GM21576 (cell line): Measurements from ENCODE around the gene MRPL55.
"Not testable (repeated sequence)": the region's sequence is repeated elsewhere in the genome, so short reads cannot be mapped to it uniquely, and the experiment has no call there.

Source experiments
- ATAC-seq: cut with Tn5 transposase; IDR thresholded peaks from one replicate; pipeline ENCODE4 v1.9.1; 2021; ENCODE audit warnings: mild to moderate bottlenecking, moderate library complexity; ENCODE audit not compliant: unreplicated experiment

MRPL55 gene

GRCh38 chr1:228125185-228125584, 16.1 kb upstream of the MRPL55 start:
- ATAC-seq: no peak

GRCh38 chr1:228123505-228123904, 14.4 kb upstream of the MRPL55 start:
- ATAC-seq: no peak

GRCh38 chr1:228122921-228123441, 13.9 kb upstream of the MRPL55 start:
- no peak for ATAC-seq

GRCh38 chr1:228120857-228121489, 11.9 kb upstream of the MRPL55 start:
- no peak for ATAC-seq

GRCh38 chr1:228120351-228120750, 11.3 kb upstream of the MRPL55 start:
- no peak for ATAC-seq

GRCh38 chr1:228118040-228118439, 8.9 kb upstream of the MRPL55 start:
- no peak for ATAC-seq

GRCh38 chr1:228117335-228117734, 8.2 kb upstream of the MRPL55 start:
- no peak for ATAC-seq

- no peak for ATAC-seq
Measured at GRCh38 chr1:228114827-228115226, 5.7 kb upstream of the MRPL55 start.

- no peak for ATAC-seq
Measured at GRCh38 chr1:228112617-228113016, 3.5 kb upstream of the MRPL55 start.

GRCh38 chr1:228112167-228112566, 3.1 kb upstream of the MRPL55 start:
- ATAC-seq: no peak

GRCh38 chr1:228111315-228111714, 2.2 kb upstream of the MRPL55 start:
- not testable (repeated sequence) for ATAC-seq

GRCh38 chr1:228110556-228110955, 1.5 kb upstream of the MRPL55 start:
- no peak for ATAC-seq

- peak; percentile 5 for ATAC-seq
Measured at GRCh38 chr1:228109962-228110488, 926 bp upstream of the MRPL55 start.

- no peak for ATAC-seq
Measured at GRCh38 chr1:228108742-228109072, 392 bp downstream of the MRPL55 start.

- no peak for ATAC-seq
Measured at GRCh38 chr1:228108055-228108690, 926 bp downstream of the MRPL55 start.

GRCh38 chr1:228107636-228108035, 1.5 kb downstream of the MRPL55 start:
- ATAC-seq: no peak

- no peak for ATAC-seq
Measured at GRCh38 chr1:228106800-228107054, 2.4 kb downstream of the MRPL55 start.

- no peak for ATAC-seq
Measured at GRCh38 chr1:228105996-228106799, 2.9 kb downstream of the MRPL55 start.

GRCh38 chr1:228105270-228105995, 3.7 kb downstream of the MRPL55 start:
- no peak for ATAC-seq

- no peak for ATAC-seq
Measured at GRCh38 chr1:228104526-228105269, 4.4 kb downstream of the MRPL55 start.
